Colonic mucosa (tissue), 4 donors: ENCODE data around the gene SDF2L1. TPM values are rescaled to one million over a fixed set of nuclear protein-coding genes. Genes with fewer than 3 reads are reported as not detected.
A peak's percentile ranks its signal among the peaks of the same experiment; 100 is the strongest.

ENCODE experiments used
- DNase-seq: peaks from one replicate; pipeline ENCODE4 v3.0.0-alpha.2; 2020
- H3K27ac ChIP-seq: fragments of 200-600 bp; one replicate; pipeline ENCODE4 v1.8.0; 2021
- H3K27me3 ChIP-seq: fragments of 200-600 bp; one replicate; pipeline ENCODE4 v1.8.0; 2021
- H3K36me3 ChIP-seq: fragments of 200-600 bp; one replicate; pipeline ENCODE4 v1.8.0; 2021
- H3K4me1 ChIP-seq: fragments of 200-600 bp; one replicate; pipeline ENCODE4 v1.8.0; 2021; ENCODE audit warnings: mild to moderate bottlenecking
- H3K4me3 ChIP-seq: fragments of 200-600 bp; one replicate; pipeline ENCODE4 v1.8.0; 2021
- H3K9ac ChIP-seq, 2 donors: one replicate each; pipeline ENCODE4 v1.7.0; 2013; ENCODE audit warnings: control low read depth in 2 of 2, low read depth in 2 of 2, low read length in 2 of 2
- H3K9me3 ChIP-seq: fragments of 200-600 bp; one replicate; pipeline ENCODE4 v1.8.0; 2021
- CTCF ChIP-seq: fragments of 200-600 bp; IDR thresholded peaks from one replicate; pipeline ENCODE4 v1.8.0; 2022; ENCODE audit warnings: antibody characterized with exemption, mild to moderate bottlenecking
- intact Hi-C: fragments of 100-400 bp; cut with DNase I; formaldehyde crosslinking; loops from one replicate; pipeline ENCODE4 v1.14.1; 2022
- total RNA-seq, 2 donors: library from RNA; stranded (reverse); fragmentation: NEBNext Ultra II Directional in 1 of 2; extraction: Animal tissue kit (Norgen Biotek cat#: 25700) in 1 of 2; gene quantifications; one replicate each; pipeline ENCODE4 v1.2.1, GENCODE V29; 2021
- donor health status: healthy.
- donor health status: DM: no; HTN: no; CAD: no.
- donor health status: DM: no; HTN: no; CAD: no.

Gene SDF2L1
- total RNA-seq, 2 donors from 2014 or later: 48.8 to 177 TPM

- H3K27me3 ChIP-seq: no peaks in the 10 kb centered on the region
- peak overlapping the region; percentile 61 to 70 for H3K9ac ChIP-seq
- peak overlapping the region; percentile 70 for H3K4me3 ChIP-seq
- TF ChIP-seq CTCF: no peak
- intact Hi-C loops: no loop called here
- H3K36me3 ChIP-seq: no peaks in the 10 kb centered on the region
- H3K9me3 ChIP-seq: no peaks in the 10 kb centered on the region
- H3K4me1 ChIP-seq: peaks cover 14% of the 10 kb centered on the region
- DNase-seq: peak; percentile 94
- no peak overlapping the region for H3K27ac ChIP-seq
Observed at GRCh38 chr22:21652010-21652546, 10.0 kb downstream of the SDF2L1 start.

GRCh38 chr22:21652547-21653545 lies 10.7 kb downstream of the SDF2L1 start:
- TF ChIP-seq CTCF: no peak
- Histone ChIP-seq H3K36me3 (no peaks in the 10 kb centered on the region), H3K4me3 (peak overlapping the region; percentile 70), H3K4me1 (peaks cover 14% of the 10 kb centered on the region), H3K27ac (no peak overlapping the region), H3K9ac (peak overlapping the region in 1 of 2 donors; percentile 70), H3K27me3 (no peaks in the 10 kb centered on the region), H3K9me3 (no peaks in the 10 kb centered on the region)
- intact Hi-C loops: no loop called here
- DNase-seq: no peak

- H3K4me1 ChIP-seq: peaks cover 4% of the 10 kb centered on the region
- no peak overlapping the region for H3K27ac ChIP-seq
- no peak for TF ChIP-seq CTCF
- H3K9ac ChIP-seq: no peak overlapping the region
- no peaks in the 10 kb centered on the region for H3K9me3 ChIP-seq
- H3K36me3 ChIP-seq: no peaks in the 10 kb centered on the region
- H3K4me3 ChIP-seq: peak overlapping the region; percentile 74
- DNase-seq: no peak
- H3K27me3 ChIP-seq: no peaks in the 10 kb centered on the region
- intact Hi-C loops: no loop called here
Observed at GRCh38 chr22:21657020-21657359, 14.9 kb downstream of the SDF2L1 start.

- Histone ChIP-seq H3K9me3 (no peaks in the 10 kb centered on the region), H3K9ac (peak overlapping the region in 1 of 2 donors; percentile 50), H3K36me3 (no peaks in the 10 kb centered on the region), H3K27me3 (no peaks in the 10 kb centered on the region), H3K4me3 (peak overlapping the region; percentile 74), H3K4me1 (peaks cover 2% of the 10 kb centered on the region), H3K27ac (no peak overlapping the region)
- DNase-seq: peak; percentile 87
- intact Hi-C loops: no loop called here
- TF ChIP-seq CTCF: peak; percentile 16
Observed at GRCh38 chr22:21657360-21658032, 15.4 kb downstream of the SDF2L1 start.

- no peak for TF ChIP-seq CTCF
- Histone ChIP-seq H3K9ac (no peak overlapping the region), H3K4me3 (no peak overlapping the region), H3K9me3 (no peaks in the 10 kb centered on the region), H3K4me1 (no peaks in the 10 kb centered on the region), H3K36me3 (no peaks in the 10 kb centered on the region), H3K27ac (no peak overlapping the region), H3K27me3 (no peaks in the 10 kb centered on the region)
- DNase-seq: no peak
- intact Hi-C loops: no loop called here
Observed at GRCh38 chr22:21659864-21660525, 17.9 kb downstream of the SDF2L1 start.
